Measurements from ENCODE around the gene TRAPPC5.

The TRAPPC5 gene

DNA sequence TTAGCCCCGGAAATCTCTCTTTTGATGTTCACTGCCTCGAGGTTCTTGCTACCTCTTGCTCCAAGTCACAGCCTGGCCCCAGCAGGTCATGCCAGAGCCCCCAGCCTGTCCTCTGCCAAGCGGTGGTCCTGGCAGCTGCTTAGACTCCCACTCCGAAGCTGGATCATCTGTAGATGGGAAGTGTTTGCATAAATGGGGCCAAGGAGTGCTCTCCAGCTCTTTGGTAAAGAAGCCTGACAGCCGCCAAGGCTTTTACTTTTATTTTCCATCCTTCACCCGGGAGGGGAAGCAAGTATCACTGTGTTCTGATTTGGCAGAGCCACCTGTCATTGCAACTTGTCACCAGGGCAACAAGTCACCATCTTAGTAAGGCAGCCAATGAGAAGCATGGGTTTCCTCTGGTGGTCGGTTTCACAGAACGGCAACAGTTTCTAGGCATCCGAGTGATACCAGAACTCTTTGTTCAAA is 22.4 kb upstream of the TRAPPC5 start:
- no peak overlapping the region for H3K27ac ChIP-seq
- TF ChIP-seq ZFX (IDR thresholded peaks at IDR 0.05), result no peak
- TF ChIP-seq, protein P1, sequence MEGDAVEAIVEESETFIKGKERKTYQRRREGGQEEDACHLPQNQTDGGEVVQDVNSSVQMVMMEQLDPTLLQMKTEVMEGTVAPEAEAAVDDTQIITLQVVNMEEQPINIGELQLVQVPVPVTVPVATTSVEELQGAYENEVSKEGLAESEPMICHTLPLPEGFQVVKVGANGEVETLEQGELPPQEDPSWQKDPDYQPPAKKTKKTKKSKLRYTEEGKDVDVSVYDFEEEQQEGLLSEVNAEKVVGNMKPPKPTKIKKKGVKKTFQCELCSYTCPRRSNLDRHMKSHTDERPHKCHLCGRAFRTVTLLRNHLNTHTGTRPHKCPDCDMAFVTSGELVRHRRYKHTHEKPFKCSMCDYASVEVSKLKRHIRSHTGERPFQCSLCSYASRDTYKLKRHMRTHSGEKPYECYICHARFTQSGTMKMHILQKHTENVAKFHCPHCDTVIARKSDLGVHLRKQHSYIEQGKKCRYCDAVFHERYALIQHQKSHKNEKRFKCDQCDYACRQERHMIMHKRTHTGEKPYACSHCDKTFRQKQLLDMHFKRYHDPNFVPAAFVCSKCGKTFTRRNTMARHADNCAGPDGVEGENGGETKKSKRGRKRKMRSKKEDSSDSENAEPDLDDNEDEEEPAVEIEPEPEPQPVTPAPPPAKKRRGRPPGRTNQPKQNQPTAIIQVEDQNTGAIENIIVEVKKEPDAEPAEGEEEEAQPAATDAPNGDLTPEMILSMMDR (conservative IDR thresholded peaks at IDR 0.05), result no peak

DNA sequence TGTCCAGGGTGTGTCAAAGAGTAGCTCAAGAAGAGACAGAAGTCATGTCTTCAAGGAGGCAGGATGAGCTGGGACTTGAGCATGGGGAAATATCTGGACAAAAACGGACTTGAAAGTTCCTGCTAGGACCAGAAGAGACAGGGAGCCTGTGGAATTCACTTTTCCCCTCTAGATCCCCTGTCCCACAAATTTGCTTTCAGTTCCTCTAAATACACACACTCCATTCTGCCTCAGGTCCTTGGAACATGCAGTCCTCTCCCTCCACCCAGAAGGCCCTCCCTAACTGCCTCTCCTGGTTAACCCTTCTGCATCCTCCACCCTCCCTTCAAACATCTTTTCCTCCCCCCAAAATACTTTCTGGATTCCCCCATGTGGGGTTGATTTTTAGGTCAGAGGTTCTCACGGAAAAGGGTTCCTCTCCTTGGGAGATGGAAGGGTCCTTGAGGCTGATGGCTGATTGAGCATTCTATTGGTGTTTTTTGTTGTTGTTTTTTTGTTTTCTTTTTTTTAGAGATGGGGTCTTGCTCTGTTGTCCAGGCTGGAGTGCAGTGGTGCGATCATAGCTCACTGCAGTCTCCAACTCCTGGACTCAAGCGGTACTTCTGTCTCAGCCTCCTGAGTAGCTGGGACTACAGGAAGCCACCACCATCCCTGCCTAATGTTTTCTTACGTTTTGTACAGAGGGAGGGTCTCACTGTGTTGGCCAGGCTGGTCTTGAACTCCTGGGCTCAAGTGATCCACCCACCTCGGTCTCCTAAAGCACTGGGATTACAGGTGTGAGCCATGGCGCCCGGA is 18.7 kb upstream of the TRAPPC5 start:
- TF ChIP-seq, protein P1 (conservative IDR thresholded peaks at IDR 0.05), result no peak
- TF ChIP-seq ZFX (IDR thresholded peaks at IDR 0.05), result no peak
- H3K27ac ChIP-seq, result no peak overlapping the region

DNA sequence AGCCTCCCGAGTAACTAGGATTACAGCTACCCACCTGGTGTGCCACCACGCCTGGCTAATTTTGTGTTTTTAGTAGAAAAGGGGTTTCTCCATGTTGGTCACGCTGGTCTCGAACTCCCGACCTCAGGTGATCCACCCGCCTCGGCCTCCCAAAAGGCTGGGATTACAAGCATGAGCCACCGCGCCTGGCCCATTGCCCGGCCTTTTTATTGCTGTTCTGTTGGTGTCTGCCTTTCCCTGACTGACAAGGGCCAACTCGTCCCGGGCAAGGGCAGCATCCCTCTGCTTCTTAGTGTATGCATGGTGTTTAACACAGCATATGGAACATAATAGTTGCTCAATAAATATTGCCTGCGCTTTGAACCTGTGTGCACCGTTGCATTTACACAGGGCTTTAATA is 18.0 kb upstream of the TRAPPC5 start:
- H3K27ac ChIP-seq, result no peak overlapping the region
- no peak for TF ChIP-seq ZFX (IDR thresholded peaks at IDR 0.05)
- TF ChIP-seq, protein P1 (conservative IDR thresholded peaks at IDR 0.05), result no peak

DNA sequence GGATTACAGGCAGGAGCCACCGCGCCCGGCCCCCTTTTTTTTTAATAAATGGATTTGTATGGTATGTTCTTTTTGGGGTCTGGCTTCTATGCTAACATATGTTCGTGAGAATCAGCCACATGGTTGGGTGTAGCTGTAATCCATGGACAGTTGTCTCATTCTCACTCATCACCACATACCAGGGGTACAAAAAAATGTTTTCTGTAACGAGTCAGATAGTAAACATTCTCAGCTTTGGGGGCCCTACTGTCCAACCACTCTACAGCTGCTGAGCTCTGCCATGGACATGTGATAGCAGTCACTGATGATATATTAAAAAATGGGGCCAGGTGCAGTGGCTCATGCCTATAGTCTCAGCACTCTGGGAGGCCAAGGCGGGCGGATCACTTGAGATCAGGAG is 16.9 kb upstream of the TRAPPC5 start:
- TF ChIP-seq ZFX (IDR thresholded peaks at IDR 0.05), result no peak
- TF ChIP-seq, protein P1 (conservative IDR thresholded peaks at IDR 0.05), result no peak
- no peak overlapping the region for H3K27ac ChIP-seq

DNA sequence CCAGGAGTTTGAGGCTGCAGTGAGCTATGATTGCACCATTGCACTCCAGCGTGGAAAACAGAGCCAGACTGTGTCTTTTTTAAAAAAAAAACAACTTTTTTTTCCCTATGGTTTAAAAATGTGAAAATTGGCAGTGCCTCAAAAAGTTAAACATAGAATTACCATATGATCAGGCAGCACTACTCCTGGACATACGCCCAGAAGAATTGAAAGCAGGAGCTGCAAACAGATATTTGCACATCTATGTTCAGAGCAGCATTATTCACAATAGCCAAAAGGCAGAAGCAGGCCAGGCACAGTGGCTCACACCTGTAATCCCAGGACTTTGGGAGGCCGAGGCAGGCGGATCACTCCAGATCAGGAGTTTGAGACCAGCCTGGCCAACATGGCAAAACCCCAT is 15.6 kb upstream of the TRAPPC5 start:
- TF ChIP-seq, protein P1 (conservative IDR thresholded peaks at IDR 0.05), result no peak
- no peak for TF ChIP-seq ZFX (IDR thresholded peaks at IDR 0.05)
- H3K27ac ChIP-seq, result peak overlapping the region; percentile 42

DNA sequence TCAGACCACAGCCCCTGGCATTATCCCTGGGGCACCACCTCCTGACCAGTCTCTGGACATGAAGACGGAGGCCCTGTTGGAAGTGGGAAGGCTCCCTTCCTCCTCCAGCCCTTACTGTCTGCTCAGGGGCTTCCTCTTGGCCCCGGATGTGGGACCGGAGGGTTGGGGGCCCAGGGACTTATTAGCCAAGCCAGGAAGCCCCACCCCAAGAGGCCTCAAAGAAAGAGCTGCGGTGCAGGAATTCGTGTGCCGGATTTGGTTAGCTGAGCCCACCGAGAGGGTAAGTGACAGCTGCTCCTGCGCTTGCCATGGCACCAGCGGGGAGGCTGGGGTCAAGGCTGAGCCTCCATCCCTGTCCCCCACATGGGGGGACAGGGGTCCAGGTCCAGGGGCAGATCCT is 11.8 kb upstream of the TRAPPC5 start, which contains the start of gene RETN:
TSS of gene RETN (plus strand) at position 208 of the 400 bp plus-strand sequence. CDS start 278 bp downstream, outside the sequence.
- no peak within 1 kb of the TSS for H3K27ac ChIP-seq
- TF ChIP-seq, protein P1 (conservative IDR thresholded peaks at IDR 0.05), result no peak
- TF ChIP-seq ZFX (IDR thresholded peaks at IDR 0.05), result no peak

DNA sequence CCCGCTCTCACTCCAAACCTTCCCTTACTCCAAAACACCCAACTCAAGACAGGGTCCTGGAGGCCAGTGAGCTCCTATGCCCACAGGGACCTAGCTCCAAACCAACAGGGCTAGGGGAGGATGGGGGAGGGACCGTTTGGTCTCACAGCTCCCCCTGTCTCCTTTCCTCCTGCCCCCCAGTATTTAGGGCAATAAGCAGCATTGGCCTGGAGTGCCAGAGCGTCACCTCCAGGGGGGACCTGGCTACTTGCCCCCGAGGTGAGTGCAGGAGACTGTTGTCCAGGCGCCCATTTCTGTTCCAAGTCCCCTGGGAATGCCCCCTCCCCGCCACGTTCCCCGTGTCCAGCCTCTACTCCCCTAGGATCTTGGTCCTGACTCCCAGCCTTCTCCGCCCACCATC is 11.0 kb upstream of the TRAPPC5 start:
- TF ChIP-seq, protein P1 (conservative IDR thresholded peaks at IDR 0.05), result no peak
- TF ChIP-seq ZFX (IDR thresholded peaks at IDR 0.05), result no peak
- no peak overlapping the region for H3K27ac ChIP-seq
